ENCODE results near the gene ZNF74. TPM values are rescaled to one million over a fixed set of nuclear protein-coding genes. Genes with fewer than 3 reads are reported as not detected.
"Not testable (repeated sequence)": the region's sequence is repeated elsewhere in the genome, so short reads cannot be mapped to it uniquely, and the experiment has no call there.

Gene ZNF74
- total RNA-seq, 1 donor from 2014 or later = 9.6 TPM

DNA sequence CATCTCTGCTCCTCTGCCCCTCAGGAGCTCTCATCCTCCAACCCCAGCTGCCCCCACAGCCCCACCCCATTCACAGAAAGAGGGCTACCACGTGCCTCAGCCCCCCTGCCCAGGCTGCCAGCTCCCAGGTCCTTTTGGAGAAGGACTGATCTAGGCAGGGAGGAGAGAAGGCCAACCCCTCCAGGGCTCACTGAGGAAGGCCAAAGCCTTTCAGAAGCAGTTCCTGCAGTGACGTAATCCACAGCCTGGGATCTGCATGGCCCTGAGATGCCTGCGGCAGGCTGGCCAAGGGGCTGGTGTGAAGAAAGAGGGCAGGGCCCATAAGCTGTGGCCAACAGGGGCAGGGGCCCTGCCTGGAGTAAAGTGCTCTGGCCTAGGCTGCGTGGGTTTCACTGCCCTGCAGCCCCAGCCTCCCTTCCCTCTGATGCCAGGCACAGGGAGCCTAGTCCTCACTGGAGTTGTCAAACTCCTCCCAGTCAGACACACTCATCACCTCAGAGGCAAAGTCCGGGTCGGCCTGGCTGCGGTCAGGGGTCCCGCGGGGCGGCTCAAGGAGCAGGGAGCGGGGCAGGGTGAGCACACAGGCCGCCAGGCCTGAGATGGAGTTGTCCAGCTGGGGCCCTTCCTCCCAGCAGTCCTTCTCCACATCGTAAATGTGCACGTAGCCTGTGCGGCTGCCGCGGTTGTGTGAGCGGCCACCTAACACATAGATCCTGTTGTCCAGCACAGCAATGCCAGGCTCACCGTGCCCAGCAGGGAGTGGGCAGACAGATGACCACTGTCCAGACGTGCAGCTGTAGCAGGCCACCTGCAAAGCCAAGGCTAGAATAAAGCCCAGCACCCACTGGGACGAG, 47.9 kb downstream of the ZNF74 start:
- no peak for DNase-seq (ENCODE audit: extremely low read depth, low read depth, low spot score)

DNA sequence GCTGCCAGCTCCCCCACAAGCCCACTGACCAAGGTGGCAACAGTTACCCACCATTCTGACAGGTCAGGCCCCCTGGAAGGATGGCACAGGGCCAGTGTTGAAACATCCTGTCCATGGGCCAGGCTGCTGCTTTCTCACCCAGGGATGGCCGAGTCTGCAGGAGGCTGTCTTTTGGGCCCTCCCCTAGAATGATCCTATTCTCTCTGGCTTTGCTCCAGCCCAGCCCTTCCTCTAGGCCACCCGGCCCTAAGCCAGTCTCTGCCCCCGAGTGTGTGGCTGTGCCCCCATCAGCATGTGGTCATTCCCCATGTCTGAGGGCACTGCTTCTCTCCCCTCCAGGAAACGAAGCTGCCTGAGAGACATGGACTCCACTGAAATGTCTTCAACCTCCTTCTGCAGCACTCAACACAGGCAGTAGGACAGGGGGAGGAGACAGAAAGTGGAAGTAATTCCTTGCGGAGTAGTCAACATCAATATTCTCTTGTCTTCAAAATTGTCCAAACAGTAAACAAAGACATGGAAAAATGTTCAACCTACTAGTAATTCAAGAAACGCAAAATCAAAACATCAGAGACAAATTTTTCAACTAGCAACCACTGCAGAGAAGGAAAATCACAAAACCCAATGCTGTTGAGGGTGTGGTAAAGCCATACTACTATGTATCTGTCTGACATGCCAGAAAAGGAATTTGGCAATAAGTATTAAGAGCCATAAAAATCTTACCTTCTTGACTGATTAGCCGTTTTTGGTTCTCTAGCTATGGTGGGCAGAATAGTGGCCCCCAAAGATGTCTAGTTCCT, 48.7 kb downstream of the ZNF74 start:
- DNase-seq (ENCODE audit: extremely low read depth, low read depth, low spot score) = no peak

- DNase-seq (ENCODE audit: extremely low read depth, low read depth, low spot score) = no peak
Observed at GRCh38 chr22:20444325-20444724, 50.4 kb downstream of the ZNF74 start.

GRCh38 chr22:20446383-20446970, 52.5 kb downstream of the ZNF74 start:
- DNase-seq (ENCODE audit: extremely low read depth, low read depth, low spot score) = no peak

DNA sequence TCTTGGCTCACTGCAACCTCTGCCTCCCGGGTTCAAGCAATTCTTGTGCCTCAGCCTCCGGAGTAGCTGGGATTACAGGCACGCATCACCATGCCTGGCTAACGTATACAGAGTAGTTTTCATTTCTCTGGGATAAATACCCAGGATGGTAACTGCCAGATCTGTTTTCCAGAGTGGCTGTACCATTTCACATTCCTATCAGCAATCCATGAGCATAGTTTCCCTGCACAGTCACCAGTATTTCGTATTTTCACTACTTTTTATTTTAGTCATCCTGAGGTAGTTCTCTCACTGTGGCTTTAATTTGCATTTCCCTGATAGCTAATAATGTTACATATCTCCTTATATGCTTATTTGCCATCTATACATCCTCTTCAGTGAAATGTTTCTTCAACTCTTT, 54.7 kb downstream of the ZNF74 start:
- DNase-seq (ENCODE audit: extremely low read depth, low read depth, low spot score) = no peak

- no peak for DNase-seq (ENCODE audit: extremely low read depth, low read depth, low spot score)
Observed at GRCh38 chr22:20449819-20450550, 56.0 kb downstream of the ZNF74 start.

- DNase-seq (ENCODE audit: extremely low read depth, low read depth, low spot score) = no peak
Observed at GRCh38 chr22:20450551-20450906, 56.6 kb downstream of the ZNF74 start.

DNA sequence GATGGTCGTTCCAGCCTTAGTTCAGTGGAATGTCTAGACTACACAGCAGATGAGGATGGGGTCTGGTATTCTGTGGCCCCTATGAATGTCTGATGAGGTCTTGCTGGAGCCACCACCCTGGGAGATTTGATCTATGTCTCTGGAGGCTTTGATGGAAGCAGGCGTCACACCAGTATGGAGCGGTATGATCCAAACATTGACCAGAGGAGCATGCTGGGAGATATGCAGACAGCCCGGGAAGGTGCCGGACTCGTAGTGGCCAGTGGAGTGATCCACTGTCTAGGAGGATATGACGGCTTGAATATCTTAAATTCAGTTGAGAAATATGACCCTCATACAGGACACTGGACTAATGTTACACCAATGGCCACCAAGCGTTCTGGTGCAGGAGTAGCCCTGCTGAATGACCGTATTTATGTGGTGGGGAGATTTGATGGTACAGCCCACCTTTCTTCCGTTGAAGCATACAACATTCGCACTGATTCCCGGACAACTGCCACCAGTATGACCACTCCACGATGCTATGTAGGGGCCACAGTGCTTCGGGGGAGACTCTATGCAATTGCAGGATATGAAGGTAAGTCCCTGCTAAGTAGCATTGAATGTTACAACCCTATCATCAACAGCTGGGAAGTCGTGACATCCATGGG, 57.3 kb downstream of the ZNF74 start:
- not testable (repeated sequence) for DNase-seq (ENCODE audit: extremely low read depth, low read depth, low spot score)

GRCh38 chr22:20451920-20452319, 58.0 kb downstream of the ZNF74 start:
- no peak for DNase-seq (ENCODE audit: extremely low read depth, low read depth, low spot score)

DNA sequence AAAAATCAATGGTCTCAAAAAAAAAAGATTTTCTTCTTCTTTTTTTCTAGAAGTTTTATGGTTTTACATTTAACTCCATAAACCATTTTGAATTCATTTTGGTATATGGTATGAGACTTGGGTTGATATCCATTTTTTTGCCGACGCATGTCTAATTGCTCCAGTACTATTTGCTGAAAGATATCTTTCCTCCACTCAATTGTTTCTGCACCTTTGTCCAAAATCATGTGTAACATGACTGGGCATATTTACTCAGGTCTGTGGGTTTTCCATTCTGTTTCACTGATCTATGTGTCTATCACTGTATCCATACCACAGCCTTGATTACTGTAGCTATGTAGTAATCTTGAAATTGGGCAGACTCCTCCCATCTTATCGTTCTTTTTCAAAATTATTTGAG, 59.3 kb downstream of the ZNF74 start:
- DNase-seq (ENCODE audit: extremely low read depth, low read depth, low spot score) = no peak

DNA sequence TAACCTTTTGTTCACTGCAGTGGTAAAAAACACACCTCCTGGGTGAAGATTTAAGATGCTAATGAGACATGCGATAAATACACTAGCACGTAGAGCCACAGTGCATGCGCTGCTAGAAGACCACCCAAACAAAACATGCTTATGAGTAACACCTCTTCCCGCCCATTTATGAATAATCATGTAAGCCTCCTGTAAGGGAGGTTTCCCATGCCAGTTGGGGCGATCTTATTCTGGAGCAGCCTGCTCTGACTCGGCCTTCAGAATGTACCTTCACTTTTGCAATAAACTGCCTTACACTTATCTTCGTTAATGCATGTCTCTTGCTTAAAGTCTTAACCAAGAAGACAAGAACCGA, 61.7 kb downstream of the ZNF74 start:
- DNase-seq (ENCODE audit: extremely low read depth, low read depth, low spot score) = no peak

GRCh38 chr22:20456064-20456721, 62.2 kb downstream of the ZNF74 start:
- peak; percentile 20 for DNase-seq (ENCODE audit: extremely low read depth, low read depth, low spot score)

- DNase-seq (ENCODE audit: extremely low read depth, low read depth, low spot score) = no peak
Observed at GRCh38 chr22:20456722-20457076, 62.7 kb downstream of the ZNF74 start.

GRCh38 chr22:20457506-20458240, 63.7 kb downstream of the ZNF74 start:
- no peak for DNase-seq (ENCODE audit: extremely low read depth, low read depth, low spot score)

Other genes with a start within 250 kb of the ZNF74 start
- 15.4 and 17.3 TPM in 2 replicates for gene CCDC188, start 243.1 kb upstream of the ZNF74 start, total RNA-seq
- 1.8 and 2.7 TPM in 2 replicates for gene RTN4R, start 125.8 kb upstream of the ZNF74 start, total RNA-seq
- 67.4 and 67.8 TPM in 2 replicates for gene DGCR6L, start 74.1 kb upstream of the ZNF74 start, total RNA-seq
- 5.8 and 17.4 TPM in 2 replicates for gene SCARF2, start 43.7 kb downstream of the ZNF74 start, total RNA-seq
- gene KLHL22, start 101.6 kb downstream of the ZNF74 start, total RNA-seq = 16.1 and 25.7 TPM in 2 replicates
- 72.2 and 108 TPM in 2 replicates for gene MED15, start 113.5 kb downstream of the ZNF74 start, total RNA-seq